Epithelial cell of prostate (primary cell): ENCODE results near the gene NDUFC2.
"Not testable (repeated sequence)": the region's sequence is repeated elsewhere in the genome, so short reads cannot be mapped to it uniquely, and the experiment has no call there.

ENCODE experiments used
- DNase-seq: peaks from one replicate; pipeline ENCODE4 v3.0.0-alpha.2; 2011; ENCODE audit warnings: low read depth, low spot score
- H3K27ac ChIP-seq: fragments of 450-650 bp; 2 replicates; pipeline ENCODE4 v1.5.1; 2017; ENCODE audit warnings: mild to moderate bottlenecking

NDUFC2 gene

DNA sequence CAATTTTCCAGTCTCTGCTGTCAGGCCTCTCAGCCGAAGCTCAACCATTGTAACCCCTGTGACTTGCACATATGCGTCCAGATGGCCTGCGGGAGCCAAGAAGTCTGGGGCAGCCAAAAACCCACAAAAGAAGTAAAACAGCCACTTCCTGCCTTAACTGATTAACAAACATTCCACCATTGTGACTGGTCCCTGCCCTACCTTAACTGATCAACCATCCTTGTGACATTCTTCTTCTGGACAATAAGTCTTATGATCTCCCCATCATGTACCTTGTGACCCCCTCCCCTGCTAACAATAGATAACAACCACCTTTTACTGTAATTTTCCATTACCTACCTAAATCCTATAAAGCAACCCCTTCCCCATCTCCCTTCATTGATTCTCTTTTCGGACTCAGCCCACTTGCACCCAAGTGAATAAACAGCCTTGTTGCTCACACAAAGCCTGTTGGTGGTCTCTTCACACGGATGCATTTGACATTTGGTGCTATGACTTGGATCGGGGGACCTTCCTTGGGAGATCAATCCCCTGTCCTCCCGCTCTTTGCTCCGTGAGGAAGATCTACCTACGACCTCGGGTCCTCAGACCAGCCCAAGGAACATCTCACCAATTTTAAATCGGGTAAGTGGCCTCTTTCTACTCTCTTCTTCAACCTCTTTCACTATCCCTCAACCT, 1.3 kb upstream of the NDUFC2 start:
- no peak for DNase-seq
- H3K27ac ChIP-seq: no peak overlapping the region

DNA sequence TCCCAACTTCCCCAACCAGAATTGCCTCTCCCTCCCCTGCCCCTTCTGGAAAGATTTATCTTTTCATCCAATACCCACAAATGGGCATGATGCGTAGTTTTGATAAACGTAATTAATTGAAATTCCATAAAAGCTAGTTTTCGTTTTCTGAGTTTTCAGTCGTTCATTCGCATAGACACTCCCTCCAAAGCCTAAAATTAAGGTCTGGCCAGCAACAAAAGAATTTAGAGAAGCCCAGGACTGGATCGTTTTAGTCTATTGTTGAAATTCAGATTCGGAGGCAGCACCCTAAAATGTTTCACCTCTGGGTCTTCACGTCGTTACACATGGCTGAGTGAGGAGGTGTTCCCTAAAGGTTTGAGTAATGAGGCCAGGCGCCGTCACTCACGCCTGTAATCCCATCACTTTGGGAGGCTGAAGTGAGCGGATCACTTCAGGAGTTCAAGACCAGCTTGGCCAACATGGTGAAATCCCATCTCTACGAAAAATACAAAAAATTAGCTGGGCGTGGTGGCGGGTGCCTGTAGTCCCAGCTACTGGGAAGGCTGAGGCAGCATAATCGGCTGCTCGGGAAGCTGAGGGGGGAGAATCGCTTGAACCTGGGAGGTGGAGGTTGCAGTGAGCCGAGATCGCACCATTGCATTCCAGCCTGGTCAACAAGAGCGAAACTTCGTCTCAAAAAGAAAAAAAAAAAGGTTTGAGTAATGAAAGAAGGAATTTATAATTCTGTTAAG, 589 bp upstream of the NDUFC2 start:
- H3K27ac ChIP-seq: peak overlapping the region; percentile 58
- no peak for DNase-seq

DNA sequence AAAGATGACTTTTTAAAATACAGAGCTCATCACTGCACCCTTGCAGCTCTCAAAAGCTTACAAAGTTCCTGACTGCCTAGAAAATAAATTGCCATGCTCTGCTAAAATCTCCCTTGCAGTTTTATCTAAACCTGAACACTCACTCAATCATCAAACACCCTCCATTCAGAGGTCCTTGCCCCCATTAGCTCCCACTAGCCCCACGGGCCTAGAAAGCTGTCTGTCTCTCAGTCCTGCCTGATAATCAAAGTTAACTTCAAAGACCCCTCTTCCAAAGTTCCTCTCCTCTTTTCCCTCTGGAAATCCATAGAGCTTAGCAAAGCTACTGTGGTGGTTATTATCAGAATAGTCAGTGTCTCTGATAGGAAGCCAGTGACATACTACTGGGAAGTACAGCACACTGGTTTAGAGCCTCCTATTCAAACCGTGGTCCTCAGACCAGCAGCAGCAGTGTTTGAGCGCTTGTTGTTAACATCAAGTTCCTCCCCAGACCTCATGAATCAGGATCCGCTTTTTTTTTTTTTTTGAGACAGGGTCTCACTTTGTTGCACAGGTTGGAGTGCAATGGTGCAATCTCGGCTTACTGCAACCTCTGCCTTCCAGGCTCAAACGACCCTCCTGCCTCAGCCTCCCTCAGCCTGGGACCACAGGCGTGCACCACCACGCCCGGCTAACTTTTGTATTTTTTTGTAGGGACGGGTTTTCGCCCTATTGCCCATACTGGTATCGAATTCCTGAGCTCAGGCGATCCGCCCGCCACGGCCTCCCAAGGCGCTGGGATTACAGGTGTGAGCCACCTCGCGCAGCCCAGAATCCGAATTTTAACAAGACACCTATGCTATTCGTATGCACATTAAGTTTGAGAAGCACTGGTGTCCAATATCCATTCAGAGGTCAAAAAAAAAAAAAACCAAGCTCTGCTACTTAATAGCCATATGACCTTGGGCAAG, 1.2 kb downstream of the NDUFC2 start:
- peak overlapping the region; percentile 58 for H3K27ac ChIP-seq
- DNase-seq: no peak

DNA sequence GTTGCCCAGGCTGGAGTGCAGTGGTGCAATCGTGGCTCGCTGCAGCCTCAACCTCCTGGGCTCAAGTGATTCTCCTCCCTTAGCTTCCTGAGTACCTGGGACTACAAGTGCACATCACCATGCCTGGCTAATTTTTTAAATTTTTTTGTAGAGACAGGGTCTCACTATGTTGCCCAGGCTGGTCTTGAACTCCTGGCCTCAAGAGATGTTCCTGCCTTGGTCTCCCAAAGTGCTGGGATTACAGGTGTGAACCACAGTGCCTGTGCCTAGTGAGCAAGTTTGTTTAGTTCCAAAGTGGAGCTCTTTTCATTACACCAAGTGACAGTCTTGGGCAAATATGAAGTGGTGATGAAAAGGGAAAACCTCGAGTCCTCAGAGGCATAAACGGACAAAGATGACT, 2.1 kb downstream of the NDUFC2 start:
- not testable (repeated sequence) for H3K27ac ChIP-seq, DNase-seq

DNA sequence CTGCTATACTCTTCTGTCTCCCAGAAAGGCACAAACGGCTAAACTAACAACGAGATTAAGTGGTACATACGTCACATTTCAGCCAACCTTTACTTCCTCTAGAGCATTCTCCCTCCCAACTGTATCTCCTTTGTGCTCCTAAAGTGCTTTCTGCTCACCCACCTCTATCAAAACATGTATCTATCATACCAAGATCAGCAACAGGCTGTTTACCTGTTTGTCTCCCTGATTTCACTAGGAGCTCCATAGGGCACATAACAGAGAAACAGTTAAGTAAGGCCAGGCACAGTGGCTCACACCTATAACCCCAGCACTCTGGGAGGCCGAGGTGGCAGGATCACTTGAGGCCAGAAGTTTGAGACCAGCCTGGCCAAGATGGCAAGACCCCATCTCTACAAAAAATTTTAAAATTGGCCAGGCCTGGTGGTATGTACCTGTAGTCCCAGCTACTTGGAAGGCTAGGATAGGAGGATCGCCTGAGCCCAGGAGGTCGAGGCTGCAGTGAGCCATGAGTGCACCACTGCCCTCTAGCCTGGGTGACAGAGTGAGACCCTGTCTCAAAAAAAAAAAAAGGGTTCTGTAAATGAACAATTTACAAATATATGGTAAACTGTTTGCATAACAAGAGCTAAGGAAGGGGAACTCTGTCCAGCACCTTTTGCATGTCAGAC, 2.8 kb downstream of the NDUFC2 start:
- no peak overlapping the region for H3K27ac ChIP-seq

DNA sequence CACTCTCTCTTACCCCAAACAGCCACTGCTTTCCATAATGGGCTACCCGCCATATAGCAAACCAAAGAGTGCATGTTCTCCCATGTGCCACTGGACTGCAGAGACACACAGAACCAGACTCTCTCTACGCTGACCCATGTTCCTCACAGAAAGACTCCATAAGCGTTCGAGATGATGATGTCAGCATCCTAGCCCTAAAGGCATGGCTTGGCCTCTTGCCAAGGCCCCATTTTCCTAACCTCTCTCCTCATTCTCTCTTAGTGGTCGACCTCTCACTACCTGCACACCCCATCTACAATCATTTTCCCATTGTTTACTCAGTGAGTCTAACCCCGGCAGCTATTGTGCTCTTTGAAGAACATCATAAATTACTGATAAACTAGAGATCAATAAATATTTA, 4.9 kb downstream of the NDUFC2 start:
- no peak for DNase-seq
- H3K27ac ChIP-seq: no peak overlapping the region

More for the DNA sequence above, 2.8 kb downstream of the NDUFC2 start:
- no peak for DNase-seq

DNA sequence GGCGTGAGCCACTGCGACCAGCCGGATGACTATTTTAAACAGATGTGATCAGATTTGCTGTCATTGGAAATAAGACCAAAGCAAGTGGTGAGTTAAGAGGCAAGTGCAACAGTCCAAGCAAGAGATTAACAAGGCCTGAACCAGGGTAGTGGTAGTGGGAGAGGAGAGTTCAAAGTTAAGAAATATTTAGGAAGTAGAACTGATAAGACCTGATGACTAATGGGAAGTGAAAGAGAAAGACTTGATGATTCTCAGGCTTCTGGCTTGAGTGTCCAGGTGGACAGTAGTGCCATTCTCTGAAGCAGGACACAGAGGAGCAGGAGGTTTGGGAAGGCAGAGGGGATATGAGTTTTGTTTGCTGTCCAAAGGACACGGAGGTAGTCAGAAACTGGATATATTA, 7.2 kb downstream of the NDUFC2 start:
- peak overlapping the region; percentile 8 for H3K27ac ChIP-seq
- no peak for DNase-seq

DNA sequence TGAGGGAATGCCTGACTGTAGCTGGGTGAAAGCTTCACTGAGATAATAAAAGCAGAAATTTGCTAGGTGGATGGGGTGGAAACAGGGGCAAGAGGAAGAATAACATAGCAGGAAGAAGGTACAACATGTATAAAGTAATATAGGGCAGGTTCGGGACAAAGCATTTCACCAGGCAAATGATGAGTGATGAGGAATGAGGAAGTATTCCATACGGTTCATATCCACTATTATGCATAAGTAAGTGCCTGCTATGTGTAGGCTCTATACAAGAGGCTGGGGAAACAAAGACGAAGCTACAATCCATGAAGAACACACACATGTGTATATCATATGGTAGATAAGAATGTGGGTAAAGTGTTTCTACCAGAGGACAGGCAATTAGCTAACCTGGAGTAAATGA, 7.9 kb downstream of the NDUFC2 start:
- peak overlapping the region; percentile 8 for H3K27ac ChIP-seq
- no peak for DNase-seq

DNA sequence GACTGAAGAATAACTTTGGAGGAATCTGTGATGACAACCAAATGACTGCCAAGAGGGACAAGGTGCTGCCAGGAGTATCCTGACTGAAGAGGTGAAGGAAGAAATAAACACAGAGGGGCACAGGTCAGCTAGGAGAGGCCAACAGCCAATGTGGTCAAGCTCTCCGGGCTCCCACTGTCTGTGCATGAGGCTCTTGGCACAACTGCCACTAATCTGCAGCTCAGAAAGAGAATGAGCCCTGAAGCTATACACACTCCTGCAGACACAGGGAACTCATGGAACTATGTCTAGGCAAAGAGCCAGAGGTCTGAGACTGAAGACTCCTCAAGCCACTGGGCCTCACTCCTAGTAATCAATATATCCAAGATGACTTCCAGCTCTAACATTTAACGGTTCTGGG, 9.0 kb downstream of the NDUFC2 start:
- H3K27ac ChIP-seq: no peak overlapping the region
- DNase-seq: no peak

DNA sequence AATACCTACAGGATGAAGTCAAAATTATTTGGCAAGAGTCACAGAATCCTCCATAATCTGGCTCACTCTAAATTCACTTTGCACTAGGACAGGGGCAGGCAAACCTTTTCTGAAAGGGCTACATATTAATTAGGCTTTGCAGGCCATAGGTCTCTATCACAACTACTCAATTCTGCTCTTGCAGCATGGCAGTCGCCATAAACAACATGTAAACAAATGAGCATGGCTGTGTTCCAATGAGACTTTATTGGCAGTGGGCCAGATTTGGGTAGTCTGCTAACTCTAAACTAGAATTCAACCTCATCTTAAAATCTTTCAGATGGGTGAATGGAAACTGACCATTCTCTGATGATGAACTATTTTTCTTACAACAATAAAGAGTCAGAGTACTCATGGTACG, 10.2 kb downstream of the NDUFC2 start:
- H3K27ac ChIP-seq: no peak overlapping the region
- DNase-seq: no peak

DNA sequence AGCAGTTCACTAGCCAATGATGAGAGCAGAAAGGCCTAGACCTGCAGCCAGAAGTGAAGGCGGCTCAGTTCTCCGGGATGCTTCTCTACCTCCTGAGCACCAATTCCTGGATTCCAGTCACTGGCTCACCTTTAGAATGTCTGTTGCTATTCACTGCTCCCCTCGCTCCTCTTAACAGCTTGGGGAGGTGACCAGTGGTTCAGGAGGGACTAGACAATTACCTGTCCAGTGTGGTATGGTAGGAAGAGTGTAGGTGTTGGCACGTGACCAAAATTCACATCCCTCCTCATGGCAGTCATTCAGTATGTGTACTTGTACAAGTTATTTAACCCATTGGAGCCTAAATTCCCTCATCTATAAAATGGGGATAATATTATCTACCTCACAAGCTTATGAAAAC, 12.0 kb downstream of the NDUFC2 start:
- H3K27ac ChIP-seq: no peak overlapping the region
- no peak for DNase-seq

DNA sequence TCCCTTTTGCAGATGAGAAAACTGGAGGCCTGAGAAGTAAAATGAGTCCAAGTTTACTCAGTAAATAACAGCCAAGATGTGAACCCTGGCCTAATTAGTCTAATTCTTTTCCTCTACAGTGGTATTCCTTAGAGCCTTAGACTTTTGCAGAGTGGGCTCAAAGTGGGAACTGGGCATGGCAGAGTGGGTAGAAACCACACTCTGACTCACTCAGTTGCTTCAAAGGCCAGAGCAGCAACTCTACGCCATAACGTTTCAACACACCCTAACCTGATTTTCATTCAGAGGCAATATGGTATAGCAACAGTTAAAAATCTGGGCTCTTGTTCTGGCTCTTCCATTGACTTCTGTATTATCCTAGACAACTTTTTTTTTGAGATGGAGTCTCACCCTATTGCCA, 13.2 kb downstream of the NDUFC2 start:
- no peak for DNase-seq

DNA sequence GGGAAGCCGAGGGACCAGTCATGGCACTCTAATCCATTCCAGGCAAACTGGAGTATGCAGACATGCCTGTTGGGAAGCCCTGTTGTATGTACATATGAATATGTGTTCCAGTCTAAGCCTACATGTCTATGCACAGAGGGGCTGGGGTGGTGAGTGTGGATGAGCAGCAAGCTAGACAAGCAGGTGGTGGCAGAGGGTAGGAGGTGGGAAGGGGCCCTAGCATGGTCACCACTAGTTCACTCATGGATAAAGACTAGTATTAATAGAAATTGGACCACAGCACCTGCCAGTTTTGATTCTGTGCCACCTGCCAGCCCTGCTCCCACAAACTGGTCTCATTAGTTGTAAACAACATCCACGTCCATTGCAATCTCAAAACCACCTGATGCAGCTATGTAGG, 14.5 kb downstream of the NDUFC2 start:
- H3K27ac ChIP-seq: no peak overlapping the region
- DNase-seq: no peak

More for the DNA sequence above, 13.2 kb downstream of the NDUFC2 start:
- H3K27ac ChIP-seq: no peak overlapping the region

DNA sequence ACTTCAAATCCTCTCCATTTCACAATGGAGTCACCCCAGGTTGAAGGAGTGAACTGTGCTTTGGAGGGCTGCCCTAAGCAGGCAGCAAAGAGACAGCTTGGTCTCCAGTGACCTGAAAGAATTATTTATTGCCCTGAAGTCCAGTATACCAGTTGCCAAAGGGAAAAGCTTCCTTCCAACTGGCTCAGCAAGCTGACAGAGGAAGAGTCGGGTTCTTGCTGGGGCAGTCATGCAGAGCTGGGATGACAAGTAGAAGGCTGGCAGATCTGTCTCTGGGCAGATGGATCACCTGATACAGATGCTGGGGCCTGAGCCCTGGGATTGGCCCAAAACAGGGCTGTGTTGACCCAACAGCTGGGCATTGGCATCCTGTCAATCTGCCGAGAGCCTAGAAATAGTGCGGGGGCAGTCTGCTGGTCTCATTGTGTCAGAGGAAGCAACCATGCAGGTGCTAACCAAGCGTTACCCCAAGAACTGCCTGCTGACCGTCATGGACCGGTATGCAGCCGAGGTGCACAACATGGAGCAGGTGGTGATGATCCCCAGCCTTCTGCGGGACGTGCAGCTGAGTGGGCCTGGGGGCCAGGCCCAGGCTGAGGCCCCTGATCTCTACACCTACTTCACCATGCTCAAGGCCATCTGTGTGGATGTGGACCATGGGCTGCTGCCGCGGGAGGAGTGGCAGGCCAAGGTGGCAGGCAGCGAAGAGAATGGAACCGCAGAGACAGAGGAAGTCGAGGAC, 16.1 kb downstream of the NDUFC2 start, which contains the start of gene THRSP:
Gene THRSP, plus strand, starts transcription at position 422 of the 742 bp plus-strand sequence. Its CDS starts 21 bp downstream, at position 443.
- no peak for DNase-seq
- no peak within 1 kb of the TSS for H3K27ac ChIP-seq

DNA sequence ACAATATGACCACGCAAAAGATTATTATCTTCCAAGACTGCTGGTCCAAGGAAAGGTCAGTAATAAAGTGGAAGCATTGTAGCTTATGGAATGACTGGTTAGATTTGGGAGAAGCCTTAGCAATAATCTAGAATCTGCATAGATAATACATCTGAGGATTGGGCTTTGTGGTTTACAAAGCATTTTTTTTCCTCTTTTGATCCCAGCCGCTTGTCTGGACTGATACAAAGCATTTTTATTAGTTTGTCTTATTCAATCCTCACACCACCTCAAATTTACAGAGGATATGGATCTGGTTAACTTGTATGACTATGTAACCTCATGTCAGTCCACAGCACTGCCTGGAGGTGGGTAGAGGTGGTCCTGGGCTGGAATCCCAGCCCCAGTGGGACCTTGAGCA, 17.0 kb downstream of the NDUFC2 start:
- DNase-seq: no peak
- no peak overlapping the region for H3K27ac ChIP-seq

DNA sequence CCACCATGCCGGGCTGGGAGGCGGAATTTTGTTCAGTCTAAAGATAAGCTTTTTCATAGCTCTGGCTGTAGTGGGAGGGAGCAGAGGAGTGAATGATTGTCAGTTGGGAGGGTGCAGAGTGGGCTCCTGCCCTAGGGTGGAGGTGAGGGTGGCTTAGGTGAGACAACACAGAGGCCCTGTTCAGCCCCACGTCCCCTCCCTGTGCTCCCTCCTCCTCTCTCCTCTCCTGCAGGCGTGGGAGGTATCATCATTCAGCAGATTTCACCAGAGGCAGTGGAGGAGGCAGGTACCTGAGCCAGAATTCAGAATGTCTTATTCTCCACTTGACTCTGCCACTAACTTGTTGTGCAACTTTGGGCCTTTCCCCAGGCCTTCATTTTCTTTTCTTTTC, 17.7 kb downstream of the NDUFC2 start:
- no peak overlapping the region for H3K27ac ChIP-seq
- no peak for DNase-seq

DNA sequence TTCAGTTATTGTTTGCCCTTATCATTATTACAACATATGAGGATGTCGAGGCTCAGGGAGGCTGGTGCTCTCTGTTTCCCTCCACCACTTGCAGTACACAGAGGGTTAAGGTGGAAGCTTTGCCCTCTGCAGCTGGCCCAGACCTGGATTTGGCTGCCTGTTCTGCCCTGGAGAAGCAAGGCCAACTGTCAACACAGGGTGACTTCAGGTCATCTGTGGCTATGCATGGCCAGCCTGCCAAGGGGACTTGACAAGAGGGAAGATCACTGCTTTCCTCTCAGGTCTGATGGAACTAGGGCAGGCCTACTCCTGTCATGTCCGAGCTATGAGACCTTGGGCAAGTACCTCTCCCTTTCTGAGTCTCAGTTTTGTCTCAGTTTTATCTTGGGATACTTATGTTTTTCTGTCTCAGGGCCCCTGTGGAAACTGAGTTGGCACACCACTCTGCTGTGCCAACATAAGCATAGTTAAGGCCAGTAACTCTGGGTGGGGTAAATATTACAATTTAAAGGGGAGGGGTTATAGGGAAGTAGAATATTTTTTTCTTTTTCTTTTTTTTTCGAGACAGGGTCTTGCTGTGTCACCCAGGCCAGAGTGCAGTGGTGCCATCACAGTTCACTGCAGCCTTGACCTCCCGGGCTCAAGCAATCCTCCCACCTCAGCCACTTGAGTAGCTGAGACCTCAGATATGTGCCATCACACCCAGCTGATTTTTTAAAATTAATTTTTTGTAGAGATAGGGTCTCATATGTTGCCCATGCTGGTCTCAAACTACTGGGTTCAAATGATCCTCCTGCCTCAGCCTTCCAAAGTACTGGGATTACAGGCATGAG, 18.4 kb downstream of the NDUFC2 start:
- no peak overlapping the region for H3K27ac ChIP-seq
- no peak for DNase-seq

DNA sequence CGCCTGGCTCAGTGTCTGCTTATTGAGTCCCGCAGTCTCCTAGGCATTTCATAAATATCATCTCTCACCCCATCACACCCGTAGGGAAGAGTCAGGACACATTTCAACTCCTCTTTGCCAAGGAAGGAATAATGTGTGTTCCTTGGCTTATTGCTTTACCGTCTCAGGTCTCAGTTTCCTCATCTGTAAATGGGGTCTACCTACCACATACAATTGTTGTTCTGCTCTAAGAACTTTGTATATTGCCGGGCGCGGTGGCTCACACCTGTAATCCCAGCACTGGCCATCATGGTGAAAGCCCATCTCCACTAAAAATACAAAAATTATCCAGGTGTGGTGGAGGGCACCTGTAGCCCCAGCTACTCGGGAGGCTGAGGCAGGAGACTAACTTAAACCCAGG, 19.1 kb downstream of the NDUFC2 start:
- no peak overlapping the region for H3K27ac ChIP-seq
- no peak for DNase-seq
